Thoracic aorta (tissue), 2 donors: ENCODE measurements around the gene LRMDA. TPM values are rescaled to one million over a fixed set of nuclear protein-coding genes. Genes with fewer than 3 reads are reported as not detected.

Experiments used
- ATAC-seq: fragments of 150-250 bp; one replicate; pipeline ENCODE4 v1.8.0; 2017; ENCODE audit warnings: low read depth; ENCODE audit not compliant: insufficient number of reproducible peaks, low FRiP score
- DNase-seq: peaks from one replicate; pipeline ENCODE4 v3.0.0-alpha.2; 2020; ENCODE audit warnings: low spot score
- H3K27ac ChIP-seq, 2 donors: fragments of 200-600 bp; sonication (generic); 1 replicate in 1 of 2; 2 replicates in 1 of 2; pipeline ENCODE4 v1.5.1; 2016; ENCODE audit warnings: mild to moderate bottlenecking in 2 of 2, moderate library complexity in 2 of 2
- H3K27me3 ChIP-seq: fragments of 200-600 bp; sonication (generic); replicated peaks from 2 replicates; pipeline ENCODE4 v1.6.0; 2016; ENCODE audit warnings: mild to moderate bottlenecking; ENCODE audit not compliant: insufficient read depth
- H3K36me3 ChIP-seq: fragments of 200-600 bp; sonication (generic); one replicate; pipeline ENCODE4 v1.5.1; 2016
- H3K4me1 ChIP-seq, 2 donors: fragments of 200-600 bp; sonication (generic); 1 replicate in 1 of 2; 2 replicates in 1 of 2; pipeline versions ENCODE4 v1.5.1 to v1.6.0; 2016; ENCODE audit warnings: low read depth in 2 of 2, mild to moderate bottlenecking in 1 of 2; ENCODE audit not compliant: control insufficient read depth in 1 of 2
- H3K4me3 ChIP-seq: fragments of 200-600 bp; sonication (generic); 2 replicates; pipeline ENCODE4 v1.5.1; 2016; ENCODE audit warnings: mild to moderate bottlenecking
- H3K9me3 ChIP-seq: fragments of 200-600 bp; sonication (generic); 2 replicates; pipeline ENCODE4 v1.5.1; 2016
- CTCF ChIP-seq: fragments of 200-600 bp; sonication (generic); IDR thresholded peaks from one replicate; pipeline ENCODE4 v1.5.1; 2019; ENCODE audit warnings: antibody characterized with exemption
- total RNA-seq, 2 donors: library from RNA; depleted of rRNA; stranded (reverse); fragments of >200 nt; gene quantifications; one replicate each; pipeline versions ENCODE4 v1.1.0 to v1.2.3, GENCODE V29; 2016

Gene LRMDA
- total RNA-seq, 2 donors from 2014 or later: 8.3 to 36.6 TPM

GRCh38 chr10:76257816-76258215, 826.4 kb downstream of the LRMDA start:
- H3K9me3 ChIP-seq: peaks cover 13% of the 10 kb centered on the region
- no peak for DNase-seq
- H3K4me1 ChIP-seq: peaks cover 0 to 11% of the 10 kb centered on the region in 2 donors
- H3K4me3 ChIP-seq: no peak overlapping the region
- ATAC-seq: no peak
- no peaks in the 10 kb centered on the region for H3K27me3 ChIP-seq
- no peaks in the 10 kb centered on the region for H3K36me3 ChIP-seq
- no peak overlapping the region for H3K27ac ChIP-seq
- no peak for TF ChIP-seq CTCF

- no peak for ATAC-seq
- no peak for TF ChIP-seq CTCF
- no peaks in the 10 kb centered on the region for H3K27me3 ChIP-seq
- no peak overlapping the region for H3K4me3 ChIP-seq
- no peak overlapping the region for H3K27ac ChIP-seq
- no peaks in the 10 kb centered on the region for H3K36me3 ChIP-seq
- H3K9me3 ChIP-seq: peaks cover 2% of the 10 kb centered on the region
- DNase-seq: no peak
- no peaks in the 10 kb centered on the region for H3K4me1 ChIP-seq
Measured at GRCh38 chr10:76265441-76266113, 834.2 kb downstream of the LRMDA start.

GRCh38 chr10:76268530-76268929, 837.1 kb downstream of the LRMDA start:
- H3K9me3 ChIP-seq: no peaks in the 10 kb centered on the region
- ATAC-seq (no peak), DNase-seq (no peak)
- no peaks in the 10 kb centered on the region for H3K27me3 ChIP-seq
- TF ChIP-seq CTCF: no peak
- H3K36me3 ChIP-seq: no peaks in the 10 kb centered on the region
- H3K27ac ChIP-seq: no peak overlapping the region
- no peaks in the 10 kb centered on the region for H3K4me1 ChIP-seq
- H3K4me3 ChIP-seq: no peak overlapping the region

- Histone ChIP-seq H3K27me3 (no peaks in the 10 kb centered on the region), H3K4me1 (no peaks in the 10 kb centered on the region), H3K4me3 (no peak overlapping the region), H3K27ac (no peak overlapping the region), H3K36me3 (no peaks in the 10 kb centered on the region), H3K9me3 (peaks cover under 1% of the 10 kb centered on the region)
- no peak for DNase-seq
- TF ChIP-seq CTCF: no peak
- no peak for ATAC-seq
Measured at GRCh38 chr10:76268954-76269353, 837.5 kb downstream of the LRMDA start.

GRCh38 chr10:76270464-76270863, 839.0 kb downstream of the LRMDA start:
- ATAC-seq: no peak
- no peak for TF ChIP-seq CTCF
- no peak overlapping the region for H3K27ac ChIP-seq
- H3K27me3 ChIP-seq: no peaks in the 10 kb centered on the region
- H3K9me3 ChIP-seq: peaks cover 3% of the 10 kb centered on the region
- no peak overlapping the region for H3K4me3 ChIP-seq
- H3K4me1 ChIP-seq: no peaks in the 10 kb centered on the region
- no peak for DNase-seq
- H3K36me3 ChIP-seq: no peaks in the 10 kb centered on the region
